Stimulated activated CD4-positive, alpha-beta T cell treated with anti-CD3 and anti-CD28 coated beads, Interleukin-2, amount 100 ng/mL, for 24 hours (primary cell): Measurements from ENCODE around the gene LSS.
A peak's percentile ranks its signal among the peaks of the same experiment; 100 is the strongest.

Source experiments
- DNase-seq, 2 donors: peaks; one replicate each; pipeline ENCODE4 v3.0.0-alpha.2; 2020

LSS gene

DNA sequence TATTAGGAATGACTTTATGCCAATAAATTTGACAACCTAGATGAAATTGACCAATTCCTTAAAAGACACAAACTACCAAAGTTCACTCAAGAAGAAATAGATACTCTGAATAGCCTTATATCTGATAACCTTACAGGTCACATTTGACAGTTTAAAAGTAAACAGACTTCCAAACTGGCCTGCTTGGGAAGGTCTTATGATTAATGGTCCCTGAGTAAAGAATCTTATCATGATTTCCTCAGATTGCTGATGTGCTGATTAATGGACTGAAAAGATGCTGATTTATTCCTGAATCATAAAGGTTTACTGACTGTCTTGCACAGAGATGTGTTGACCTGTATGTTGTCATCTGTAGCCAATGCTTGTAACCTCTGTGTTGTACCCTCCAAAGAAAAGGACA is 63.5 kb downstream of the LSS start:
- DNase-seq: no peak

DNA sequence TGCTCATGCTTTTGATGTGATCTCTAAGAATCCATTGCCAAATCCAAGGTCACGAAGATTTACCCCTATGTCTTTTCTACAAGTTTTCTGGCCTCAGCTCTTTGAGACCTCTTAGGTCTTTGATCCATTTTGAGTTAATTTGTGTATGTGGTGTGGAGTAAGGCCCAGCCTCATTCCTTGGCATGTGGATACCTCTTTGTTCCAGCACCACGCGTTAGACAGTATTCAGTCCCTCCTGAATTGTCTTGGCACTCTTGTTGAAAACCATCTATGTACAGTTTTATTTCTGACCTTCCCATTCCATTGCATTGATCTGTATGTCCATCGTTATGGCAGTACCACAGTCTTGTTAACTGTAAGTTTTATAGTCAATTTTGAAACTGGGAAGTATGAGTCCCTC is 65.2 kb downstream of the LSS start:
- DNase-seq: no peak

DNA sequence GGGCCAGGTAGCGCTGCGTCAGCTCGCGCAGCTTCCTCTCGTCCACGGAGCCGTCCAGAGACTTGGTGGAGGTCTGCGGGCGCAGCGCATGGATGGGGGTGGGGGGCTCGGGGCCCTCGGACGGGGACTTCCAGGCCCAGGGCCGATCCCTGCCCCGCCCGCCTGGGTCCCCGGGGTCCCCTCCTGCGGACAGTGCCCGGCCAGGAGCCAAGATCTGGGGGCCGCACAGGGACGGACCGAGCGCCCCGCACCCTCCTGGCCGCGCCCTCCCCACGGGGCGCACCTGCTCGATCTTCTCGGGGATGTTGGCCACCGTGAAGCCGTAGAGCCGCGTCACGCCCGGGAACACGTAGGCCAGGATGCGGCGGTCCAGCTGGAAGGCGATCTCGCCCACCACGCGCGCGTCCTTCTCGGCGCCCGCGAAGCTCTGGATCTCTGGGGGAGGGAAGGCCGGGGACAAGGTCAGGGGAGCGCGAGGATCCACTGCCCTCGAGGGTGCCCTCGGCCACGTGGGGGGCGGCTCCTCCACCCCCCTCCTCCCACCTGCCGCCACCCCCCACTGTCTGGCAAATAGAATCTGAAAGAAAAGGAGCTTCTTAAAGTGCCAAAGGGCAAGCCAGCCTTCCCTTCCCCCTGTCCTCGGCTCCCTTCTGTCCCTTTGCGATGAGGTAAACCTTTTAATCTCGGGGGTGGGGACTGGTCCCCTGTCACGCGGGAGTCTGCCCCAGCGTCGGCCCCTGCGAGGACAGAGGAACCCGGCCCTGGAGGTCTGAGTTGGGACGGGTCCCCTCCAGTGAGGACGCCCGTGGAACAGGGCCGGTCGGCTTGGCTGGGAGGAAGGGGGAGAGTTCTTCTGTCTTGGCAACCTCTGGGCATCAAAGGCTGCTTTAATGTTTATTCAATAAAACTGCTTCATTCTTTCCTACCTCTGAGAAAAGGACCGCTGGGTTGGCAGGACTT is 66.7 kb downstream of the LSS start:
- no peak for DNase-seq

DNA sequence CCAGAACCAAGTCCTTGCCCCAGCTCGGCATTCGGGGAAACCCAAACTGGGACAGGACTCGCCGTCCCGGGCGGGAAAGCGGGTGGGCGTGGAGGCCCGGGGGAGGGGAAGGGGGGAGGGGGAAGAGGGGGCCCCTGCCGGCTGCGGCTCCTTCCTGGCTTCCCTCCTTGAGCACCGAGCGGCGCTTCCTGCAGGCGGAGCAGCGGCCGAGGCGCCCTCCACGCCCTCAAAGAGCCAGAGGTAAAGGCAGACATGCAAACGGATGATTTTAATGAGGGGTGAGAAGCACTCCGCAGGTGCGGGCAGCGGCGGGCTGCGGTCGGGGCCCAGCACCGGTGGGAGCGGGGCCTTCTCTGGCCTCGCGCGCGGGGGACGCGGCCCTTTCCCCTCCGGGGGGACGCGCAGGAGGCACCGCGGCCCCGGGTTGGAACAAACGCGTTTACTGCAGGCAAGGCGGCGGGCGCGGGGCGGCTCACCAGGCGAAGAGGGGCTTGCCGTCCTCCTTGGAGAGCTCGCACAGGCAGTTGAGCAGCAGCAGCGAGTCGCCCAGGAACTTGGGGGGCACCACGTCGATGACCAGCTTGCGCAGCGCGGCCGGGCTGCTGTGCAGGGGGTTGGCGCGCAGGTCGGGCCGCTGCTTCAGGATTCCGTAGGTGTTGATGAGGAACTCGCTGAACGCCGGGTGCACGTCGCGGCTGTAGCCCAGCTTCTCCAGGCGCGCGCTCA is 67.5 kb downstream of the LSS start:
- DNase-seq: peak in 1 of 2 donors; percentile 22

DNA sequence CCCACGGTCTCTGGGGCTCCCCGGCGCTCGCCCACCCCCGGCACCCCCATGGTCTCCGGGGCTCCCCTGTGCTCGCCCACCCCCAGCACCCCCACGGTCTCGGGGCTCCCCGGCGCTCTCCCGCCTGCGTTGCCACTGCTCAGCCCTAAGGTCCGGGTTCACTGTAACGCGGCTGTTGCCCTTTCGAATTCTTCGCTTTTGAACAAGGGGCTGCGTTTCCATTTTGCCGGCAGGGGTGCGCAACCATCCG is 68.0 kb downstream of the LSS start:
- DNase-seq: no peak

DNA sequence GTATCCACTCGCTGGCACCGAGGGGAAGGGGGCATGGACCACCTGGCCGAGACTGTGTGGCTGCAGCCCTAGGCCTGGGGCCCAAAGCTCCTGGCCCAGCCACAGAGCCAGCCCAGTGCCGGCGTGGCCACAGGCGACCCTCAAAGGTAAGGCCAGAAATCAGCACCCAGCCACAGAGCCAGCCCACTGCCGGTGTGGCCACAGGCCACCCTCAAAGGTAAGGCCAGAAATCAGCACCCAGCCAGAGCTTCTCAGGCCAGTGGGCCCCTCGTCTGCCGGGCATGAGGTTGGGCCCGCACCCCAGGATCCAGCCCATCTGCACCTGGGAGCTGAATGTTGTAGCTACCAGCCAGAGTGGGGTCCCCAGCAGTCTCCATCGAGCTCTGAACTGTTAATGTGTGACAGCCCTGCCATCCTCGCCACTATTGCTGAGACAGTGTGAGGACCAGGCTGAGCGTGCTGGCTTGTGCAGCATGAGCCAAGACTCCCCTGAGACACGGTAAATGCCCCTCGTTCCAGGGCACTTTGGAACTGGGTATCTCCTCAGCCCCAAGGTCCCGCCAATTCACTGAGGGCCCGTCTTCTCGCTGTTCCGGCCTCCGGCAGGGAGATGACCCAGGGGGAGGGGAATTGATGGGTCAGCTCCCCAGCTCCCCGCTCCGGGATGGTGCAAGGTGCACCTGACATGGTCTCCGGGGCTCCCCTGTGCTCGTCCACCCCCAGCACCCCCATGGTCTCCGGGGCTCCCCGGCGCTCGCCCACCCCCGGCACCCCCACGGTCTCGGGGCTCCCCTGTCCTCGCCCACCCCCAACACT is 68.5 kb downstream of the LSS start:
- peak in 1 of 2 donors; percentile 15 for DNase-seq

DNA sequence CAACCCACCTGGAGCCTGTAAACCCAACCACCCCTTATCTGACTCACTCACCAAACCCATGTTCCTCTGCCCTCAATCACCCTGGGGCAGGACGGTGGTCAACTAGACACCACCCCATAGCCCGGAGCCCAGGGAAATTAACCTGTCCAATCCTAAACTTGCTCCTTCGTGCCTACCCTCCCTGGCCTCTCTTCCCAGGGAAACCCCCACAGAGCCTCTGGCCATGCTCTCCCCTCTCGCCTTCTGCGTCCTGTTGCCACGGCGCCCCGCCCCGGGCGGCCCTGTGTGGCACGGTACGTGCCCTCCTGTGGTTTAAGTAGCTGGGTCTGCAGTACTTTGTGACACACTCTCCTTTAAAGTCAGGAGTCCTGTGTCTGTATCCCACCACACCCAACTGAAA is 69.2 kb downstream of the LSS start:
- peak in 1 of 2 donors; percentile 16 for DNase-seq

DNA sequence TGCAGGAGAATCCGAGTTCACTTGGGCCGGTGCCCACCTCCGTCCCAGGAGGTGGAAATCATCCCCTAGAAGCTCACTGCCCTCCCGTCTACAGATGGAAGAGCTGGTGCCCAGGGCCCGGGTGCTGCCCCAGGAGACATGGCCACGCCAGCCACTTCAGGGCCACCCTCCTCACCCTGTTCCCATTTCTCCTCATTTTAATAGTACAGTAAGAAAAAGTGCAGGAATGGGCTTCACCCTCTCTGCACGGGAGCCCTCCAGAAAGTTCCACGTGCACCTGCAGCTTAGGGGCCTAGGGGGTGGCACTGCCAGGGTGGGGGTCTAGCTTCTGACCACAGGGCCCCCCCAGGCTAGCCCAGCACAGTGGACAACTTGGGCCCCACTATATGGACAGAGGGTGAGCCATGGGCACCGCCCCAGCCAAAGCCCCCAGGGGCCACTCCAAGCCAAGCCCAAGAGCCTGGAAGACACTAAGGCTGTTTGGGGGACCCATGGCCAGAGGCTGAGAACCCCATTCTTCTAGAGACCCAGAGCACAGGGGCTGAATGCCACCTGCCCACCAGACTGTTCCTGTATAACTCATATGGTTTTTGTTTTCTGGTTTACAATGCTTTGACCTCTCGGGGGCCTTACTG is 69.8 kb downstream of the LSS start:
- peak in 1 of 2 donors; percentile 15 for DNase-seq

DNA sequence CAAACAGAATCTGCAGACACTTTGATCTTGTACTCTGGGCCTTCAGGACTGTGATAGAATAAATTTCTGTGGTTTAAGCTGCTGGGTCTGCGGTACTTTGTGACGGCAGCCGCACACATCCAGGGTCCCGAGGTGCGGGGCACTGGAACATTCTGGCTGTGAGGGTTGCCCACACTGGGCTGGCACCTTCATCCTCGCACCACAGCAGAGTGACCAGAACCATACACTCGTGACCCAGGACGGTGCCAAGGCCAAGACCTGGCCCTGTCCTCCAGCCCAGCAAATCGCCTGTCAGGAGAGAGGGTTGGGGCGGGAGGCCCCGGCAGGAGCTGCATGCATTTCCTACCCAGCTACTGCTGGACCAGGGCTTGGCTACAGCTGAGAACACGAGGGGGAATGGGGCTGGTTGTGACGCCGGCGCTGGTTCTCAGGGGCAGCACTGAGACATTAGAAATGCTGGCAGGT is 70.6 kb downstream of the LSS start:
- peak in 1 of 2 donors; percentile 9 for DNase-seq

DNA sequence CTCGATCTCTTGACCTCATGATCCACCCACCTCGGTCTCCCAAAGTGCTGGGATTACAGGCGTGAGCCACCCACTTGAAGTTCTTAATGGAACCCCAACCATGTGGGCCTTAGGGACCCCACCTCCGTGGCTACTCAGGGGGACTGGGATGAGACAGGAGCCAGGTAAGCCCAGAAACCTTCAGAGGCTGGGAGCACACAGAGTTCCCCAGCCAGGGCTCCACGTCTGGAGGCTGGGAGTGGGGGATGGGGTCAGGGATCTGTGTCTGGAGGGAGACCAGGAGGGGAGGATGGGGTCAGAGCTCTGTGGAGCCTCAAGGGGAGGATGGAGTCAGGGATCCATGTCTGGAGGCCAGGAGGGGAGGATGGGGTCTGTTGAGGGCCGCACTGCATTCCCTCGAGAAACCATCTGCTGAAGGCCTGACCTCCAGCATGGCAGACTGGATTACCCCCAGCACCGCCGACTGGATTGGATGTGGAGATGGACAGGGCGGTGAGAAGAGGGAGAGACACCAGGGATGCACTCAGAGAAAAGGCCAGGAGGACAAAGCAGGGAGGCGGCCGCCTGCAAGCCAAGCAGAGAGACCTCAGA is 71.1 kb downstream of the LSS start:
- no peak for DNase-seq

DNA sequence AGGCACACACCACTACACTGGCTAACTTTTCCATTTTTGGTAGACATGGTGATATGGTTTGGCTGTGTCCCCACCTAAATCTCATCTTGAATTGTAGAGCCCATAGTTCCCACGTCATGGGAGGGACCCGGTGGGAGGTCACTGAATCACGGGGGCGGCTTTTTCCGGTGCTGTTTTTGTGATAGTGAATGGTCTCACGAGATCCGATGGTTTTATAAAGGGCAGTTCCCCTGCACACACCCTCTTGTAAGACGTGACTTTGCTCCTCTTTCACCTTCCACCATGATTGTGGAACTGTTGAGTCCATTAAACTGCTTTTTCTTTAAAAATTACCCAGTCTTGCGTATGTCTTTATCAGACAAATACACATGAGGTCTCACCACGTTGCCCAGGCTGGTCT is 71.9 kb downstream of the LSS start:
- no peak for DNase-seq

DNA sequence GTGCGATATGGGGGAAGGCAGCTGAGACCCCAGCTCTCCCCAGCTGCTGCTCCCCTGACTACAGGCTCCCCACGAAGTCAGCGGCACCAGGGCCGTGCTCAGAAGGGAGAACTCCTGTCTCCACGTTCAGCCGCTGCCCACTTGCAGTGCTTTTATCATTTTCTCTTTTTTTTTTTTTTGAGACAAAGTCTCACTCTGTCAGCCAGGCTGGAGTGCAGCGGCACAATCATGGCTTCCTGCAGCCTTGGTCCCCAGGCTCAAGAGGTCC is 72.3 kb downstream of the LSS start:
- DNase-seq: no peak

DNA sequence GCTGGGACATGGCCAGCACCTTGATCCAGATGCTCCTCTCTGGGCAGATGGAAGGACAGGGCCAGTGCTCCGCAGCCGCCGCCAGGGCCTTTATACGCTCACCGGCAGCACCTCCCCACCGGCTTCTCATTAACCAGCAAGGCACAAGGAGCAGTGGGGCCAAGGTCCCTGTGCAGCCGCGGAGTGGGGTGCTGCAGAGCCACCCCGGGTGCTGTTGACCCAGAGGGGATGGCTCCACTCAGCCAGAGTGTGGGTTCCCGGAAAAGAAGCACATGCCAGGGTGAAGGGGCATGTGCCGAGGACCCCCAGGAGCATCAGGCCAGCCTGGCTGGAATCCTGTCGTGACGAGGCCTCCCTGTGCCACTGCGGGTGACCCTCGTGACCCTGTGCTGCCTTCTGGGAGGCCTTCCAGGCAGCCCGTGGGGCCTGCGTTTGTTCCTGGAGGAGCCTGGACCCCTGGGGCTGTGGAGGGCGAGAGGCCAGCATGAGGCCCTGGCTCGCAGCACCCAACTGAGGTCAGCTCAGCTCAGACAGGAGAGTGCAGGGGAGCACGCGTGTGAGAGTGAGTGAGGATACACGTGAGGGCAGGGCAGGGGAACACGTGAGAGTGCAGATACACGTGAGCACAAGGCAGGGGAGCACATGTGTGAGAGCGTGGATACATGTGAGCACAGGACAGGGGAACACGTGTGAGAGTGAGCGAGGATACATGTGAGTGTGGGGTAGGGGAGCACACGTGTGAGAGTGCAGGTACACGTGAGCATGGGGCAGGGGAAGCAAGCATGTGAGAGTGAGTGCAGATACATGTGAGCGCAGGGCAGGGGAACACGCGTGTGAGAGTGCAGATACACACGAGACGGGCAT is 72.8 kb downstream of the LSS start, which contains the start of gene FTCD:
FTCD (minus strand) TSS at position 66 of the 864 bp plus-strand sequence; CDS start at position 10, 56 bp downstream.
- DNase-seq: no peak

DNA sequence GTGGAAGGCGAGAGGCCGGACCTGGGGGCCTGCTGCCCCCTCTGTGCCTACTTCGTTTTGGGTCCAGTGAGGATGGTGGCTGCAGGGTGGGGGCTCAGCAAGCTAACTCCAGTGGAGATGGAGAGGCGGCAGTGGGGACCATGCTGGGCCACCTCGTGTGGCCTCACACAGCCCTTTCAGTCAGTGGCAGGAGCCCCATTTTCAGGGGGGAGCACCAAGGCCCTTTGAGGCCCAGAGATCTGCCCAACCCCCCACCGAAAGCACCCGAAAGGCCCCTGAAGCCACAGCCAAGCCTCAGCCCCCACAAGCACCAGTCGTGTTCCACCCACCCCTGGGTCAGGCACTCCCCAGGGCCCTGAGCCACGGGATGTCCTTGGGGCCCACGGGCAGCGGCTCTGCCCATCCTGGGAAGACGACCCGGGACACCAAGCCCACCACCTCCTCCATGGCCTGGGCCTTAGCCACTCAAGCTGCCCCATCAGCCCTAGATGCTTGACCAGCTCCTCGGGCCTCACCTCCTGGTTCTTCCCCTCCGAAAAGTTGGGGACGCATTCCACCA is 73.5 kb downstream of the LSS start:
- no peak for DNase-seq

DNA sequence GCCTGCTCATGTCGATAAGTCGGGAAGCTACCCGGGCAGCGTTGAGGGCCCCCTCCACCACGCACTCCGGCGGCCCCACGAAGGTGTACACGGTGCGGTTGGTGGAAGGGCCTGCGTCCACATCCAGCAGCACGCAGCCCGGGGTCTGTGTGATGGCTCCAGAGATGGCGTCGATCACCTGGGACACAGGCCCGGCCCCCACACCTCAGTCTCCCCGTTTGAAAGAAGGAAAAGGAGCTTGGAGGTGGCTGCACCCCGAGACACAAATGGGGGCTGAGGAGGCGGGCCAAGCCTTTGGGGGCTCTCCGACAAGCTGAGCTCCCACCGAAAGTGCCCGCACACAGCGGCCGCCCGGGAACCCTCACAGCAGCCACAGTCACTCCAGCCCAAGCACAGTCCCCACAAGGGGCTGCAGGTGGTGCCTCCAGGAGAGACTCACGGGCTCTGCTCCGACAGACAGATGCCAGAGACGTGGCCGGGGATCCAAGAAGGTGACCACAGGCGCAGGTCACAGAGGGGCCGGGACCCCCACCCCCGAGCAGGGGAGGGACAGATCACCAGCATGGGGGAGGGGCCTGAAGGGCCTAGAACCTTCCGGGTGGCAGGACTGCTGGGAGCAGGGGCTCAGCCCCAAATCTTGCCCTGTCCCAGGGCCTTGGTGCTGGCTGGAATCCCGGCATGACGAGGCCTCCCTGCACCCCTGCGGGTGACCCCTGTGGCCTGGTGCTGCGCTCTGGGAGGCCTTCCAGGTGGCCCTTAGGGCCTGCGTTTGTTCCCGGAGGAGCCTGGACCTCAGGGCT is 74.2 kb downstream of the LSS start:
- DNase-seq: no peak

DNA sequence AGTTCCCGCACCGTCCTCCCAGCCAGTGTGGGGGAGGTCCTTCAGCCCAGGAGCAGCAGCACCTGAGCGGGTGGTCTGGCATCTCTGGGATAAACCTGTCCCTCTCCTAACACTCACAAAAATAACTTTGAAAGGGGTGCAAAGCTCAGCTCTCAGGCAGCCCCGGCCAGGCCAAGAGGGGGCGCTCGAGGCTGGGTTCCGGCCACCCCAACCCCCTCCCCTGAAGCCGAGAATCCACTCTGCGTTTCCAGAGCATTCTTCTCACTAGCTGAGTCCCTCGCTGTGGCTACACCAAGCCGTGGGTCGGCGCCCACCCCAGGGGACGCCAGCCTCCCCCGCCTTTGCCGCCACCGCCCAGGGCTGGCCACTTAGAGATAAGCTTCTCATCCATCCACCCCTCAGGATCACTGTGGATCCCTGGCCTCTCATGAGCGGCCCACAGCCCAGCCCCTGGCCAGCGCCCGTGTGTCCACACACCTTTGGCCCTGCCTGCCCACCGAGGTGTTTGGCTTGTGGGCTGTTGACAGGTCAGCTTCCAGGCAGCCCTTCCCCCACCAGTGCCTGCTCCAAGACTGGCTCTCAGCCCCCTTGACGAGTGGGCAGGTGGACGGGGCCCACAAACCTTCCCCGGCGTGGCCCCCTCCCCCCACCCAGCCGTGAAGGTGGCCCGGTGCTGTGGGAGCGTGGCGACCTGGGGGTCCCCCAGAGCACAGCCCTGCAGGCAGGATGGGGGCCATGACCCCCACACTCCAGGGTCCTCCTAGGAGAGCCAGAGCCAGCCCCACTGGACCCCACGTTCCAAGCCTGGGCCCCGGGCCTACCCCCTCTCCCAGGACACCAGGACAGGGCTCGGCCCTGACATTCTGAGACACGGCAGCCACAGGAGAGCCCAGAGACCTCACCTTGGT is 75.1 kb downstream of the LSS start:
- DNase-seq: peak; percentile 62 to 67

DNA sequence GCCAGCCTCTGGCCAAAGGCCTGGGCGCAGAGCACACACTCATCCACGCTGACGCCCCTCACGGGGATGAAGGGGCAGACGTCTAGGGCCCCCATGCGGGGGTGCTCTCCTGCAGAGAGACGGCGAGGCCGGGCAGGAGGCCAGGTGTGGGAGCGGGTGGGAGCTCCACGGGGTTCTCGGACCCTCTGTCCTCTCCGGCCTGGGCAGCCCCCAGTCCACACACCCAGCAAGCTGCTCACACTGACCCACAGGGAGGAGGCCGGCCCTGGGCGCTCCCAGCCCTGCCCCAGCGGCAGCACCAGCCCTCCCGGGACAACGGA is 75.7 kb downstream of the LSS start:
- no peak for DNase-seq

DNA sequence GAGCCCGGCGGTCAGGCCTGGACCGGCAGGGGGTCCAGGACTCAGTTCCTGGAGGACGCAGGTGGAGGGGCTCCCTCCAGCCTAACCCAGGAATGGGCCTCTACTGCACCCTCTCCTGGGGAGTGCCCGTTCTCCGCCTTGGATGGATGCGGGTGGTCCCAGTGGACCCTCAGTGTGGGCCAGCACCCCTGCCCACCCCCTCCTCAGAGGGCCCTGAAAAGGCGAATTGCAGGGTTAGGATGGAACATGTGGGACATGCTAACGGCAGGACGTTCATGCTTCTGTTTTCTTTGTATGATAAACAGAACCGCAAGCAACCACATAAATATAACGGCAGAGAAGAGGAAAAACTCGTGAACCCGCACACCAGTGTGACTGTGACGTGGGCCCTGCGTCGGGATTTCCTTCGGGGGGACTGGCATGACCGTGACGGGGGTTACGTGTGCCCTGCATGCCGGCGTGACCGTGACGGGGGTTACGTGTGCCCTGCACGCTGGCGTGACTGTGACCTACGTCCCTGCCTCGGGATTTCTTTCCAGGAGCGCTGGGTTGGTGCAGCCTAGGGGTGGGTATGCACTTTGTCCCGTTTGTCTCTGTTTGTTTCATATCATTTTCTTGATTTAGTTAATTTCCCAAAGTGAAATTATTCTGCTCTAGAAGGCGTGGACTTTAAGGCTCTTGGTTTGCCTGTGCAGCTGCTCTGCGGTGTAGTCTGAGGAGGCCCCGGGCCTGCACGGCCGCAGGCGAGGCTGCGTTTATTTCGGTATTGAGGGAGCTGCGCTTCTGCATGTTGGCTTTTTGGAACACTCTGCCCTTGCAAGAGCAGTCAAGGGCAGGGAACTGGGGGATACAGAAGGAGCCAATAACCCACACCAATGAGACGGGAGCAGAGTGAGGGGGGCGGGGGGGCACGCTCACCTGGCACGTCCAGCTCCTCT is 76.3 kb downstream of the LSS start:
- no peak for DNase-seq
